Stimulated activated CD8-positive, alpha-beta memory T cell treated with anti-CD3 and anti-CD28 coated beads, Interleukin-4, amount 100 ng/mL, for 1 hour (primary cell): ENCODE data around the gene STIM1.
"Not testable (repeated sequence)": the region's sequence is repeated elsewhere in the genome, so short reads cannot be mapped to it uniquely, and the experiment has no call there.

Experiments used
- DNase-seq, 2 donors: peaks; one replicate each; pipeline ENCODE4 v3.0.0-alpha.2; 2020; ENCODE audit warnings: low read depth in 2 of 2, low spot score in 1 of 2

STIM1 gene

GRCh38 chr11:4018641-4019040 is 163.2 kb downstream of the STIM1 start:
- DNase-seq: no peak

GRCh38 chr11:4019891-4020290 is 164.4 kb downstream of the STIM1 start:
- no peak for DNase-seq

GRCh38 chr11:4022669-4023068 is 167.2 kb downstream of the STIM1 start:
- no peak for DNase-seq

GRCh38 chr11:4025248-4025966 is 169.9 kb downstream of the STIM1 start:
- no peak for DNase-seq

GRCh38 chr11:4025967-4026324 is 170.5 kb downstream of the STIM1 start:
- DNase-seq: no peak

GRCh38 chr11:4026389-4026788 is 170.9 kb downstream of the STIM1 start:
- no peak for DNase-seq

GRCh38 chr11:4027746-4028145 is 172.3 kb downstream of the STIM1 start:
- no peak for DNase-seq

- no peak for DNase-seq
Measured at GRCh38 chr11:4030197-4030596, 174.7 kb downstream of the STIM1 start.

- DNase-seq: no peak
Measured at GRCh38 chr11:4032097-4032496, 176.6 kb downstream of the STIM1 start.

GRCh38 chr11:4035985-4036384 is 180.5 kb downstream of the STIM1 start:
- DNase-seq: no peak

- no peak for DNase-seq
Measured at GRCh38 chr11:4039011-4039410, 183.5 kb downstream of the STIM1 start.

GRCh38 chr11:4040461-4040860 is 185.0 kb downstream of the STIM1 start:
- DNase-seq: no peak

- DNase-seq: no peak
Measured at GRCh38 chr11:4041731-4042391, 186.4 kb downstream of the STIM1 start.

- DNase-seq: no peak
Measured at GRCh38 chr11:4044976-4045646, 189.6 kb downstream of the STIM1 start.

- no peak for DNase-seq
Measured at GRCh38 chr11:4048340-4048739, 192.9 kb downstream of the STIM1 start.

GRCh38 chr11:4049006-4049405 is 193.5 kb downstream of the STIM1 start:
- DNase-seq: no peak

- no peak for DNase-seq
Measured at GRCh38 chr11:4050138-4050537, 194.7 kb downstream of the STIM1 start.

- not testable (repeated sequence) for DNase-seq
Measured at GRCh38 chr11:4053200-4053599, 197.7 kb downstream of the STIM1 start.

GRCh38 chr11:4054643-4055042 is 199.2 kb downstream of the STIM1 start:
- no peak for DNase-seq

GRCh38 chr11:4059424-4059823 is 204.0 kb downstream of the STIM1 start:
- no peak for DNase-seq

GRCh38 chr11:4060182-4060923 is 204.9 kb downstream of the STIM1 start:
- no peak for DNase-seq

- DNase-seq: no peak
Measured at GRCh38 chr11:4061700-4062099, 206.2 kb downstream of the STIM1 start.
